ENCODE measurements around the gene ABCC11.

DNA sequence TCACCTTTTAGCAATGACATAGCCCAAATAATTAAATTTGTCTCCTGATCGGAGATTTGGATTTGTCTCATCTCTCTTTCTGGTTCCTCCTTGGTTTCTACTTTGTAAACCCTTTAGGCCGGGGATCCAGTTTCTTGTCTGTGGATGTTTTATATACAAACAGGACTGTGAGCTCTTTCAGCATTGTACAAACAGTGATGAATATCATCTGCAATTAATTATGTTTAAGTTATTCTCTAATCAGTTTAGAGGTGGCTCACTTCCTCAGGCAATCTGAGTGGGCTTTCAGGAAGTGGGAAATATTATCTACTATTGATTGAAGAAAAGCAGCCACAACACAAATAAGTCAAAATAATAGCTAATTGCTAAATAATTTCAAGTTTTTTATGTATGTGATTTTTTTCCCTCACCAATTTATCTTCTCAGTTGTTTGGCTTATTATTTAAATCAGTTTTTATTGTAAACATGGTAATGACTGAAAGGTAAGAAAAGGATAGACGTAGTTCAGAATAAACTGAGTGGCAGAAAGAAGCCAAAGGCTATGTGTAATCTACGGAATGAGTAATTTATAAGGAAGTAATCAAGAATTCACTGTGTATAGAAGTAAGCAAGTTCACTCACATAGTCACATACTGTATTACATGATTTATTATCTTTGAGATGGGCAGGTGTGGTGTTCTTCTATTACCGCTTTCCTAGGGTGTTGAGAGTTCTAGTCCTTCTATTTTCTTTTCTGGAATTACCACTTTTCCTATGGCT is 3.4 kb upstream of the ABCC11 start:
- no peak for TF ChIP-seq TARDBP (IDR thresholded peaks at IDR 0.05)
- TF ChIP-seq NFRKB (IDR thresholded peaks at IDR 0.05), result no peak
- TF ChIP-seq ELF4 (IDR thresholded peaks at IDR 0.05), result no peak
- no peak for TF ChIP-seq FOXK2 (IDR thresholded peaks at IDR 0.05)
- TF ChIP-seq SP1 (IDR thresholded peaks at IDR 0.05), result no peak
- TF ChIP-seq BHLHE40 (IDR thresholded peaks at IDR 0.05; ENCODE audit: borderline replicate concordance), result no peak
- no peak for TF ChIP-seq HDGF (IDR thresholded peaks at IDR 0.05; ENCODE audit: borderline replicate concordance)
- TF ChIP-seq CTBP1 (IDR thresholded peaks at IDR 0.05; ENCODE audit: borderline replicate concordance), result no peak
- no peak for TF ChIP-seq FOXA1 (IDR thresholded peaks at IDR 0.05)
- no peak for TF ChIP-seq FOXM1 (IDR thresholded peaks at IDR 0.05; ENCODE audit: borderline replicate concordance)
- TF ChIP-seq ARNT (IDR thresholded peaks at IDR 0.05), result no peak
- no peak for TF ChIP-seq LEF1 (IDR thresholded peaks at IDR 0.05; ENCODE audit: borderline replicate concordance)
